ENCODE data around the gene COA7.
"Not testable (repeated sequence)": the region's sequence is repeated elsewhere in the genome, so short reads cannot be mapped to it uniquely, and the experiment has no call there.

GRCh38 chr1:52693351-52693750 is 4.8 kb downstream of the COA7 start:
- not testable (repeated sequence) for TF ChIP-seq POLR2A, CTCF (IDR thresholded peaks at IDR 0.05)
